Astrocyte (in vitro differentiated cells and primary cell): ENCODE results near the gene FBXO17.

Experiments used
- EZH2 ChIP-seq: IDR thresholded peaks from 2 replicates; pipeline ENCODE4 v1.6.1; 2012; ENCODE audit warnings: mild to moderate bottlenecking, low read length, inconsistent platforms; ENCODE audit not compliant: insufficient read depth
- TF ChIP-seq, protein P1 (sequence below): IDR thresholded peaks from 2 replicates; pipeline ENCODE4 v1.5.1; 2011; ENCODE audit warnings: low read depth, mild to moderate bottlenecking, inconsistent platforms, low read length, moderate library complexity; ENCODE audit not compliant: insufficient read depth

DNA sequence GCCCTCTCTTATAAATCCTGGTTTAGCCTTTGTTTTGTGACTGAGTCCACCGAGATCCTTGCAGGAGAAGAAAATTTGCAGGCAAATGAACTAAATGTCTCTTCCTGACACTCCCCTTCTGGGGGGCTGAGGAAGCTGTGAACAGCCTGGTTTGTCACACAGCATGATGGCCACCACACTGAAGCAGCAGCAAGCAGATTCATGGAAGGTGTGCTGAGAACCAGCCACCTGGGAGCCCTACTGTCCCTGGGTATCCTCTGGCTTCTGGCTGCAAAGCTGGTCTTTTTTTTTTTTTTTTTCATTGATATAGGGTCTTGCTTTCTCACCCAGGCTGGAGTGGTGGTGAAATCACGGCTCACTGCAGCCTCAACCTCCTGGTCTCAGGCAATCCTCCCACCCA, 33.6 kb downstream of the FBXO17 start:
- TF ChIP-seq, protein P1, sequence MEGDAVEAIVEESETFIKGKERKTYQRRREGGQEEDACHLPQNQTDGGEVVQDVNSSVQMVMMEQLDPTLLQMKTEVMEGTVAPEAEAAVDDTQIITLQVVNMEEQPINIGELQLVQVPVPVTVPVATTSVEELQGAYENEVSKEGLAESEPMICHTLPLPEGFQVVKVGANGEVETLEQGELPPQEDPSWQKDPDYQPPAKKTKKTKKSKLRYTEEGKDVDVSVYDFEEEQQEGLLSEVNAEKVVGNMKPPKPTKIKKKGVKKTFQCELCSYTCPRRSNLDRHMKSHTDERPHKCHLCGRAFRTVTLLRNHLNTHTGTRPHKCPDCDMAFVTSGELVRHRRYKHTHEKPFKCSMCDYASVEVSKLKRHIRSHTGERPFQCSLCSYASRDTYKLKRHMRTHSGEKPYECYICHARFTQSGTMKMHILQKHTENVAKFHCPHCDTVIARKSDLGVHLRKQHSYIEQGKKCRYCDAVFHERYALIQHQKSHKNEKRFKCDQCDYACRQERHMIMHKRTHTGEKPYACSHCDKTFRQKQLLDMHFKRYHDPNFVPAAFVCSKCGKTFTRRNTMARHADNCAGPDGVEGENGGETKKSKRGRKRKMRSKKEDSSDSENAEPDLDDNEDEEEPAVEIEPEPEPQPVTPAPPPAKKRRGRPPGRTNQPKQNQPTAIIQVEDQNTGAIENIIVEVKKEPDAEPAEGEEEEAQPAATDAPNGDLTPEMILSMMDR, result no peak
- no peak for TF ChIP-seq EZH2
